ENCODE data around the gene IL12RB1. TPM values are rescaled to one million over a fixed set of nuclear protein-coding genes. Genes with fewer than 3 reads are reported as not detected.

Gene IL12RB1
- total and polyA plus RNA-seq, 2 donors (not counting 1 experiment from before 2014, with no cell fraction given) = 0.50 to 0.75 TPM

DNA sequence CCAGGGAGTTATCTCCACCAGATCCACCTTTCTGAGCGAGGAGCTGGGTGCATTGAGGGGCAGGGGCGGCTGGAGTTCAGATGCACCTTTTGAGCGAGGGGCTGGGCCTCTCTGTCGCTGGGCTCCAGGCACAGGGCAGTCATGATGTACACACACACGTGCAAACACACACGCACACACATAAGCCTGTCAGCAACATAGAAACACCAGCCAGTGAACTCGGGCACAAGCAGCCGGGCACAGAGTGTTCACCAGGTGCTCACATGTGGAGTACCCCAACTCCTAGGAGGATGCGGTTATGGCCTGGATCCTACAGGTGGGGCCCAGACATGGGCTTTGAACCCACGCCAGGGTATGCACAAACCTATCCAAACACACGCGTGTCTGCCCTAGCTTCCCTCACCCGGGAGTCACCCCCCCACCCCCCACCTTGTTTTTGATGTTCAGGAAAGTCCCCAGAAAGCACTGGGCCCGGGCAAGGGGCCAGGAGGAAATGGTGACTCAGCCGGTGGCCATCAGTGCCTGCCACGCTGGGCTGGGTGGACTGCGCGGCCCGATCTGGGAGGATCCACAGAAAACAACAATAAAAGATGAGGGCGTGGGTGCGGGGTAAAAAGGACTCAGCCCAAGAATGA lies 65.5 kb downstream of the IL12RB1 start:
- Histone ChIP-seq H3K27ac (ENCODE audit: insufficient read depth, low read length) (peak overlapping the region; percentile 71), H3K4me1 (ENCODE audit: control insufficient read depth, extremely low read depth, insufficient read depth, low read length) (peaks cover 23% of the 10 kb centered on the region), H3K9ac (ENCODE audit: insufficient read depth, low read length) (peak overlapping the region; percentile 50), H3K4me2 (ENCODE audit: extremely low read depth, insufficient read depth, low read length) (peak overlapping the region; percentile 71), H4K20me1 (ENCODE audit: control insufficient read depth, extremely low read depth, insufficient read depth, low read length) (no peaks in the 10 kb centered on the region), H3K79me2 (ENCODE audit: control insufficient read depth, insufficient read depth, low read length) (no peaks in the 10 kb centered on the region), H3K4me3 (replicated peaks in 1 of 4; ENCODE audit: control extremely low read depth in 1 of 4, insufficient read depth in 1 of 4, low read depth in 3 of 4, low read length in 4 of 4) (no peak overlapping the region), H3K27me3 (ENCODE audit: control insufficient read depth, insufficient read depth, low read length) (no peaks in the 10 kb centered on the region), H3K9me3 (ENCODE audit: control insufficient read depth, insufficient read depth, low read depth, low read length) (no peaks in the 10 kb centered on the region), H3K36me3 (ENCODE audit: control insufficient read depth, insufficient read depth, low read length) (no peaks in the 10 kb centered on the region), H2AFZ (ENCODE audit: low read length) (peak overlapping the region; percentile 87)
- peak; percentile 71 to 82 for DNase-seq (ENCODE audit: low read depth in 2 of 2)
- TF ChIP-seq, protein P1, sequence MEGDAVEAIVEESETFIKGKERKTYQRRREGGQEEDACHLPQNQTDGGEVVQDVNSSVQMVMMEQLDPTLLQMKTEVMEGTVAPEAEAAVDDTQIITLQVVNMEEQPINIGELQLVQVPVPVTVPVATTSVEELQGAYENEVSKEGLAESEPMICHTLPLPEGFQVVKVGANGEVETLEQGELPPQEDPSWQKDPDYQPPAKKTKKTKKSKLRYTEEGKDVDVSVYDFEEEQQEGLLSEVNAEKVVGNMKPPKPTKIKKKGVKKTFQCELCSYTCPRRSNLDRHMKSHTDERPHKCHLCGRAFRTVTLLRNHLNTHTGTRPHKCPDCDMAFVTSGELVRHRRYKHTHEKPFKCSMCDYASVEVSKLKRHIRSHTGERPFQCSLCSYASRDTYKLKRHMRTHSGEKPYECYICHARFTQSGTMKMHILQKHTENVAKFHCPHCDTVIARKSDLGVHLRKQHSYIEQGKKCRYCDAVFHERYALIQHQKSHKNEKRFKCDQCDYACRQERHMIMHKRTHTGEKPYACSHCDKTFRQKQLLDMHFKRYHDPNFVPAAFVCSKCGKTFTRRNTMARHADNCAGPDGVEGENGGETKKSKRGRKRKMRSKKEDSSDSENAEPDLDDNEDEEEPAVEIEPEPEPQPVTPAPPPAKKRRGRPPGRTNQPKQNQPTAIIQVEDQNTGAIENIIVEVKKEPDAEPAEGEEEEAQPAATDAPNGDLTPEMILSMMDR (conservative IDR thresholded peaks at IDR 0.05 in 1 of 2, IDR thresholded peaks at IDR 0.05 in 1 of 2; ENCODE audit: low read depth in 1 of 2, low read length in 2 of 2) = no peak
- TF ChIP-seq EZH2 (IDR thresholded peaks at IDR 0.05; ENCODE audit: low read length, missing control alignments) = no peak

DNA sequence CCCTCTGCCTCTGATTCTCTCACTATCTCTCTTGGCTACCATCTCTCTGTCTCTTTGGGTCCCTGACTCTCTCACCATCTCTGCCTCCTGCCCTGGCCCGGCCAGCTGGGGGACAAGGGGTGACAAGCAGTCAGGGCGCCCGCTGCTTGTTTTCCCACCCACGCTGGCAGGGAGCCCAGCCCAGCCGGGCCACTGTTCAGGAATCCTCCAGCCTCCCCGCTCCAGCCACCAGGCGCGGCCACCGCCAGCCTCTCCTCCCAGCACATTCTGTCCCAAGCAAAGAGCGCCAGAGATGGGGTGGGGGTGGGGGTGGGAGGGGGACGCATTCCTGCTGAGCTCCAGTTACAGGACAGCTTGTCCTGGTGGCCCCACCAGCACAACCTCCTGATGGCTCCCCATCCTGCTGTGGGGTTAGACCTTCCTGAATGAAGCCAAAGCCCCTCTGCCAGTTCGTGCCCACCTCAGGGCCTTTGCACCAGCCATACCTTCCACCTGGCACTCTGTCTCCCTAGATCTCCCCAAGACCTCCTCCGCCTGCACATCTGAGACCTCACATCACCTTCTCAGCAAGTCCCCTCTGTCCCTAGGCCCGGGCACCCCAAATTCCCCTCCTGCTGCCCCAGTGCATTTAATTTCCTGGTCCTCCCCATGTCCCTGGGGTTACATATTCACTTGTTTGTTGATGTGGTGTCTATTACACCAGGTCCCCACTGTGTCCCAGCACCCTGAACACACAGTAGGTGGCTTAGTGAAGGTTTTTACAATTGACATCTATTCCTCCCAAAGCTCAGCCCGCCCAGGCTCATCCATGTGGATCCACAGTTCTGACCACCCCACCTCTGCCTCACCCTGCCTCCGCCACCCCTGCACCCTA lies 66.3 kb downstream of the IL12RB1 start:
- DNase-seq (ENCODE audit: low read depth in 2 of 2) = peak in 1 of 2 donors; percentile 51
- Histone ChIP-seq H3K9ac (ENCODE audit: insufficient read depth, low read length) (no peak overlapping the region), H2AFZ (ENCODE audit: low read length) (no peak overlapping the region), H3K4me1 (ENCODE audit: control insufficient read depth, extremely low read depth, insufficient read depth, low read length) (peaks cover 23% of the 10 kb centered on the region), H3K4me2 (ENCODE audit: extremely low read depth, insufficient read depth, low read length) (no peak overlapping the region), H3K9me3 (ENCODE audit: control insufficient read depth, insufficient read depth, low read depth, low read length) (no peaks in the 10 kb centered on the region), H3K36me3 (ENCODE audit: control insufficient read depth, insufficient read depth, low read length) (no peaks in the 10 kb centered on the region), H4K20me1 (ENCODE audit: control insufficient read depth, extremely low read depth, insufficient read depth, low read length) (no peaks in the 10 kb centered on the region), H3K27me3 (ENCODE audit: control insufficient read depth, insufficient read depth, low read length) (no peaks in the 10 kb centered on the region), H3K79me2 (ENCODE audit: control insufficient read depth, insufficient read depth, low read length) (no peaks in the 10 kb centered on the region), H3K27ac (ENCODE audit: insufficient read depth, low read length) (no peak overlapping the region), H3K4me3 (replicated peaks in 1 of 4; ENCODE audit: control extremely low read depth in 1 of 4, insufficient read depth in 1 of 4, low read depth in 3 of 4, low read length in 4 of 4) (no peak overlapping the region)
- TF ChIP-seq, protein P1 (conservative IDR thresholded peaks at IDR 0.05 in 1 of 2, IDR thresholded peaks at IDR 0.05 in 1 of 2; ENCODE audit: low read depth in 1 of 2, low read length in 2 of 2) = no peak
- TF ChIP-seq EZH2 (IDR thresholded peaks at IDR 0.05; ENCODE audit: low read length, missing control alignments) = no peak

DNA sequence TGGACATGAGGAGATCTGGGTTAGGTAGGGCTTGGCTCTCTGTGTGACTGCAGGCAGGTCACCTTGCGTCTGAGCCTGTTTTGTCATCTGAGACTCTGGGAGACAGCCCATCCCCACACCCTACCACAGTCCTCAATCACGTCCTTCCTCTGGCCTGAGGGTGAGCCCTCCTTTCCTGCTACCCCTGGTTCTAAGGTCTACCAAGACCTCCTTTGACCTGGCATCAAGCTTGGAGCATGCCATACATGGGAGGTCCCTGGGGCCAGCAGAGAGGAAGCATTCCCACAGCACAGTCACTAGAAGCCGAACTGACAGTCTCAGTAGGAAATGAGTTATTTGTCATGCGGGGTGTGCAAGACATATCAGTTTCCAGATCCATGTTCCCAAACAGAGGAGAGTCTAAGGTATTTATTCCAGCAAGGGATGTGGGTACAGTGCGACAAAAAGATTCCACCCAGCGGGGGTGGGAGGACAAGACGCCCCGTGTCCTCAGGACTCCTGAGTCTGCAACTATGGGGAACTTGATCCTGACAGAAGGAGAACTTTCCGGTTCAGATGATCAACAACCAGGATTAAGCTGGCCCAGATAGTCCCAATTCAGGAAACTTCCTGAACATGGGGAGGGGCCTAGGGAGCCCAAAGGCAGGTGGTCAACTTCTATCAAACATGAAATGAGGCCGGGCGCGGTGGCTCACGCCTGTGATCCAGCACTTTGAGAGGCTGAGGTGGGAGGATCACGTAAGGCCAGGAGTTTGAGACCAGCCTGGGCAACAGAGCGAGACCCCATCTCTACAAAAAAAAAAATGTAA lies 69.3 kb downstream of the IL12RB1 start:
- DNase-seq (ENCODE audit: low read depth in 2 of 2) = no peak
- TF ChIP-seq EZH2 (IDR thresholded peaks at IDR 0.05; ENCODE audit: low read length, missing control alignments) = no peak
- TF ChIP-seq, protein P1 (conservative IDR thresholded peaks at IDR 0.05 in 1 of 2, IDR thresholded peaks at IDR 0.05 in 1 of 2; ENCODE audit: low read depth in 1 of 2, low read length in 2 of 2) = no peak
- Histone ChIP-seq H3K4me1 (ENCODE audit: control insufficient read depth, extremely low read depth, insufficient read depth, low read length) (peaks cover 17% of the 10 kb centered on the region), H3K36me3 (ENCODE audit: control insufficient read depth, insufficient read depth, low read length) (peaks cover 5% of the 10 kb centered on the region), H3K4me3 (replicated peaks in 1 of 4; ENCODE audit: control extremely low read depth in 1 of 4, insufficient read depth in 1 of 4, low read depth in 3 of 4, low read length in 4 of 4) (no peak overlapping the region), H3K9me3 (ENCODE audit: control insufficient read depth, insufficient read depth, low read depth, low read length) (no peaks in the 10 kb centered on the region), H2AFZ (ENCODE audit: low read length) (peak overlapping the region; percentile 14), H4K20me1 (ENCODE audit: control insufficient read depth, extremely low read depth, insufficient read depth, low read length) (no peaks in the 10 kb centered on the region), H3K9ac (ENCODE audit: insufficient read depth, low read length) (no peak overlapping the region), H3K79me2 (ENCODE audit: control insufficient read depth, insufficient read depth, low read length) (no peaks in the 10 kb centered on the region), H3K27me3 (ENCODE audit: control insufficient read depth, insufficient read depth, low read length) (no peaks in the 10 kb centered on the region), H3K27ac (ENCODE audit: insufficient read depth, low read length) (no peak overlapping the region), H3K4me2 (ENCODE audit: extremely low read depth, insufficient read depth, low read length) (no peak overlapping the region)

Data from fibroblast of lung (primary cell).